ENCODE results near the gene PABPC1L.

GRCh38 chr20:44883214-44883902 lies 26.5 kb upstream of the PABPC1L start:
- TF ChIP-seq CTCF (IDR thresholded peaks at IDR 0.05) (no peak), POLR2A (IDR thresholded peaks at IDR 0.05) (no peak)
